ENCODE measurements around the gene COLEC12. TPM values are rescaled to one million over a fixed set of nuclear protein-coding genes. Genes with fewer than 3 reads are reported as not detected.

Gene COLEC12
- total and polyA plus RNA-seq, 9 donors, result 0.78 to 20.7 (median 5.9) TPM

DNA sequence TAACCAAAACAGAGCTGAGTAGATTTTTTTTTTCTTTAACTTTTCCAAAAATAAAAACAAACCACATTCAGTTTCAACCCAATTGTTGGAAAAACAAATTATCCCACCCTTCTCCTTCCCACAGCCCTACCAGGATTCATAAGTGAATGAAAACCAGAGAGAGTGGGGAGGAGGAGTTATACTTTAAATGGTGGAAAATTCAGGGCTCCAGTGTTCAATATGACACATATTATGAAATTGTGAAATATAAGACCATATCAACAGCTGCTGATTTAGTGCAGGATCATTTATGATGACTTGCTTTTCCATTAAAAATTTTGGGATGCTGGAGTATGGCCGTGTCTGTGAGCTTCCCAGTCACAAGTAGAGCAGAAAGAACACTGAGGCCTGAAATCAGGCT is 26.7 kb downstream of the COLEC12 start:
- Histone ChIP-seq H3K9me3 (no peaks in the 10 kb centered on the region), H3K4me1 (ENCODE audit: insufficient read depth) (peaks cover 10% of the 10 kb centered on the region), H3K4me3 (no peak overlapping the region), H3K27ac (no peak overlapping the region), H3K36me3 (no peaks in the 10 kb centered on the region), H3K27me3 (no peaks in the 10 kb centered on the region)
- WGBS, 3 donors, result 85 to 95% (median 94%) methylated on average over 1 of the region's 1 CpG
- no peak for TF ChIP-seq EP300 (IDR thresholded peaks at IDR 0.05)
- TF ChIP-seq POLR2A (IDR thresholded peaks at IDR 0.05), result no peak
- TF ChIP-seq, protein P1, sequence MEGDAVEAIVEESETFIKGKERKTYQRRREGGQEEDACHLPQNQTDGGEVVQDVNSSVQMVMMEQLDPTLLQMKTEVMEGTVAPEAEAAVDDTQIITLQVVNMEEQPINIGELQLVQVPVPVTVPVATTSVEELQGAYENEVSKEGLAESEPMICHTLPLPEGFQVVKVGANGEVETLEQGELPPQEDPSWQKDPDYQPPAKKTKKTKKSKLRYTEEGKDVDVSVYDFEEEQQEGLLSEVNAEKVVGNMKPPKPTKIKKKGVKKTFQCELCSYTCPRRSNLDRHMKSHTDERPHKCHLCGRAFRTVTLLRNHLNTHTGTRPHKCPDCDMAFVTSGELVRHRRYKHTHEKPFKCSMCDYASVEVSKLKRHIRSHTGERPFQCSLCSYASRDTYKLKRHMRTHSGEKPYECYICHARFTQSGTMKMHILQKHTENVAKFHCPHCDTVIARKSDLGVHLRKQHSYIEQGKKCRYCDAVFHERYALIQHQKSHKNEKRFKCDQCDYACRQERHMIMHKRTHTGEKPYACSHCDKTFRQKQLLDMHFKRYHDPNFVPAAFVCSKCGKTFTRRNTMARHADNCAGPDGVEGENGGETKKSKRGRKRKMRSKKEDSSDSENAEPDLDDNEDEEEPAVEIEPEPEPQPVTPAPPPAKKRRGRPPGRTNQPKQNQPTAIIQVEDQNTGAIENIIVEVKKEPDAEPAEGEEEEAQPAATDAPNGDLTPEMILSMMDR (IDR thresholded peaks at IDR 0.05), result no peak
- intact Hi-C loops (cut with DNase I), result no loop called here
- DNase-seq, result no peak

DNA sequence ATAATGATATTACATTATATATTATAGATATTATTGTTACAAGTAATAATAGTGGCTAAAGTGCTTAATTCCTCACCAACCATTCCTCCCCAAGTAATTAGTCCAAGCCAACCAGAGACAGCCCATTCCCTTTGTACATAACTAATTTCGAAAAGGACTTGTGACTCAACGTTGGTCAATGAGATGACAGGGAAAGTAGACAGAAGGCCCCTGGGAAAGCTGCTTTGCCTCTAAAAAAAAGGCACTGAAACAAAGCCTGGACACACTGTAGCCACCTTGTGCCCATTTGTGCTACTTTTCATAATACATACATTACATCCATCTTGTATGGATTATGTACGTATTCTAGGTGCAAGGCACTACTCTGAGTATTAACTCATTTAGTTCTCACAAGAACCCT is 28.8 kb downstream of the COLEC12 start:
- H3K4me3 ChIP-seq, result no peak overlapping the region
- no peak overlapping the region for H3K27ac ChIP-seq
- H3K9me3 ChIP-seq, result no peaks in the 10 kb centered on the region
- H3K4me1 ChIP-seq (ENCODE audit: insufficient read depth), result peaks cover 10% of the 10 kb centered on the region
- H3K36me3 ChIP-seq, result no peaks in the 10 kb centered on the region
- DNase-seq, result no peak
- WGBS, 3 donors, result 84 to 90% (median 87%) methylated on average over 3 of the region's 3 CpGs
- intact Hi-C loops (cut with DNase I), result no loop called here
- TF ChIP-seq EP300 (IDR thresholded peaks at IDR 0.05), result no peak
- TF ChIP-seq, protein P1 (IDR thresholded peaks at IDR 0.05), result no peak
- TF ChIP-seq POLR2A (IDR thresholded peaks at IDR 0.05), result no peak
- no peaks in the 10 kb centered on the region for H3K27me3 ChIP-seq

DNA sequence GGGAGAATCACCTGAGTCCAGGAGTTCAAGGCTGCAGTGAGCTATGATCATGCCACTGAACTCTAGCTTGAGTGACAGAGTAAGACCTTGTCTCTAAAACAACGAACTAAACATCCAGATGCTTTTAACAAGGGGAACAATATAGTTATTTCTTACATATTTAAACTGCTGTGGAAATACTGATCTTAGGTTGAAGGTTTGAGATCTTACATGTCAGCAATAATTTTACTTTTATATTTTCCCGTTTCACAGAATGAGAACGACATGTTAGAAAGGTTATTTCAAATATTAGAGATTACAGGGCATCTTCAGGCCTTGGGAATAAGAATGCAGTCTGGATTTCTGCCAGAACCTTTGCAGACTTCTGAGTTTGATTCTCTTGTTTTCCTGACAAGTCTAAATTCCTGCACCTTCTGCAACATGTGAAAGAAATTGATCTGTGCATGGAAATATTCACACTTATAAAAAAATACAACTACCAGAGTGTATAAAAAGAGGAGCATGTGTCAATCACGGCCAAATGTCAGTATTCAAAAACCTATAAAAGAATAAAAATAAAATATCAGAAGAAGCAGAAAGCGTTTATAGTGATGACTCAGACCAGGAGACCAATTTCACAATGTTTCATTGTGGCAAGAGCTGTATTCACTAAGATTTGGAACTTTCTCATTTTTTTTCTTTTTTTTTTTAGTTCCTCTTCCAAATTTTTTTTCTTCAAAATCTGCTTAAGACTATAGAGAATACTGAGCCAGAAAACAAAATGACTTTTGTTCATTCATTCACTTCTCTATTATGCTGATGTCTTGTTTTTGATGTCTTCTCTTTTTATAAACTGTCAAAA is 29.6 kb downstream of the COLEC12 start:
- TF ChIP-seq, protein P1 (IDR thresholded peaks at IDR 0.05), result no peak
- TF ChIP-seq EP300 (IDR thresholded peaks at IDR 0.05) (no peak), POLR2A (IDR thresholded peaks at IDR 0.05) (no peak)
- Histone ChIP-seq H3K4me1 (ENCODE audit: insufficient read depth) (peaks cover 8% of the 10 kb centered on the region), H3K27me3 (no peaks in the 10 kb centered on the region), H3K36me3 (no peaks in the 10 kb centered on the region), H3K4me3 (no peak overlapping the region), H3K9me3 (no peaks in the 10 kb centered on the region), H3K27ac (no peak overlapping the region)
- intact Hi-C loops (cut with DNase I), result no loop called here
- no peak for DNase-seq
- WGBS, 3 donors, result 19 to 22% (median 20%) methylated on average over 5 of the region's 5 CpGs

DNA sequence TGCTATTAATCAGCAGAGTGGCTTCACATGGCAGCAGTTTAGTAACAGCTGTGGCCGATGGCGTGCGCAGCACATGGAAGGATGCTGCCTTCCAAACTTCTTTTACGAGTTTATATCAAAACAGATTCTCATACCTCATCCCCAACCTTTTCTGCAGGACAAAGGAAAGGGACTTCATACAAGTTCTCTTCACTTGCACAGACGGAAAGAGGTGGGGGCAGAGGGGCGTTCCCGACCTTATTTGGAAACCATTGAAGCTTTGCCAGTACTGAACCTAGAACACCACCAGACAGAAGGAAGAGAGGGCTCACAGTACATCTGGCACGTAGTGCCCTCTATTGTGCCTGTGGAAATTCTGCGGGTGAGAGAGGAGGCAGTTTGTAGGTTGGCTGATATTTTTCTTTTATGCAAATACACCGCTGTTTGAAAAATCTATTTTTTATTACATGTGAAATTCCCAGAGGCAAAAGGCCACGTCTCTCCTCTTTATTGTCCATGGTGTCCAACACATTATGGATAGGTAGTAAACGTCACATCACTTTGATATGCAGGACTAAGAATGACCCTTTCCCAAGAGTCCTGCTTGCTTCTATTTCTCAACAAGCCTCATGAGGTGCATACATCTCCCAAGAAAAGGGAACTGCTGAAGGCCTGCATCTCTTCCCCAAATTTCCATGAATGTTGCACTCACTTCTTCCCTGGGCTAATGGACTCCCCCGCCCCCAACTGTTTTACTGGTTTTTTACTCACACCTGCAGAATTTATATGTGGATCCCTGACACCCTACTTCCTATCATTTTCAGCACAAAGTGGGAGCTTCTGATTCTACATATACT is 31.3 kb downstream of the COLEC12 start:
- H3K27ac ChIP-seq, result no peak overlapping the region
- WGBS, 3 donors, result 86 to 88% (median 87%) methylated on average over 13 of the region's 13 CpGs
- no peaks in the 10 kb centered on the region for H3K27me3 ChIP-seq
- no peaks in the 10 kb centered on the region for H3K4me1 ChIP-seq (ENCODE audit: insufficient read depth)
- DNase-seq, result no peak
- no peak for TF ChIP-seq POLR2A (IDR thresholded peaks at IDR 0.05)
- no peak for TF ChIP-seq EP300 (IDR thresholded peaks at IDR 0.05)
- TF ChIP-seq, protein P1 (IDR thresholded peaks at IDR 0.05), result no peak
- H3K36me3 ChIP-seq, result no peaks in the 10 kb centered on the region
- H3K9me3 ChIP-seq, result no peaks in the 10 kb centered on the region
- intact Hi-C loops (cut with DNase I), result no loop called here
- no peak overlapping the region for H3K4me3 ChIP-seq
